HepG2 (cell line): ENCODE data around the gene OPN5. TPM values are rescaled to one million over a fixed set of nuclear protein-coding genes. Genes with fewer than 3 reads are reported as not detected.

ENCODE experiments used
- FOXA3 ChIP-seq: IDR thresholded peaks from 2 replicates; pipeline ENCODE4 v1.6.1; 2016; ENCODE audit warnings: missing genetic modification reagents, missing compliant biosample characterization
- RARA ChIP-seq: IDR thresholded peaks from 2 replicates; pipeline ENCODE4 v1.6.1; 2016; ENCODE audit warnings: missing genetic modification reagents, missing compliant biosample characterization
- RFX1 ChIP-seq: fragments of 450-650 bp; IDR thresholded peaks from 2 replicates; pipeline ENCODE4 v1.6.1; 2017
- SMC3 ChIP-seq: IDR thresholded peaks from 2 replicates; pipeline ENCODE4 v1.6.1; 2011; ENCODE audit warnings: low read length, improper control_type of control experiment
- ZBTB3 ChIP-seq: sonication (generic); formaldehyde crosslinking; IDR thresholded peaks from 2 replicates; pipeline ENCODE4 v1.4.0; 2020; ENCODE audit warnings: low read depth, mild to moderate bottlenecking, moderate library complexity, missing genetic modification reagents, borderline replicate concordance
- ZNF230 ChIP-seq: sonication (generic); formaldehyde crosslinking; IDR thresholded peaks from 2 replicates; pipeline ENCODE4 v1.4.0; 2020; ENCODE audit warnings: mild to moderate bottlenecking, missing genetic modification reagents
- ZNF234 ChIP-seq: sonication (generic); formaldehyde crosslinking; conservative IDR thresholded peaks from 2 replicates; pipeline ENCODE4 v1.5.1; 2020; ENCODE audit warnings: mild to moderate bottlenecking, missing genetic modification reagents
- polyA plus RNA-seq, 8 experiments: library from polyadenylated mRNA; depleted of rRNA in 3 of 8; stranded (reverse) in 7 of 8; unstranded in 1 of 8; fragments of >200 nt; fragmentation: Illumina TruSeq in 4 of 8; extraction: Trizol in 4 of 8; gene quantifications; 2 replicates each; pipeline versions ENCODE4 v1.2.1 to v1.2.3, GENCODE V29; 2011 to 2016; ENCODE audit warnings: low read depth in 4 of 8, missing spikeins in 1 of 8, mixed read lengths in 1 of 8; ENCODE audit not compliant: insufficient read depth in 1 of 8
- total RNA-seq, 5 experiments: library from RNA; depleted of rRNA; stranded (reverse); fragments of >200 nt; fragmentation: Illumina TruSeq; extraction: Trizol; gene quantifications; 2 replicates each; pipeline ENCODE4 v1.2.3, GENCODE V29; 2016; ENCODE audit warnings: low read depth in 1 of 5
- TF ChIP-seq, protein P1 (sequence below): sonication (generic); formaldehyde crosslinking; IDR thresholded peaks from 2 replicates; pipeline ENCODE4 v1.5.1; 2020; ENCODE audit warnings: mild to moderate bottlenecking, moderate library complexity, missing genetic modification reagents
- TF ChIP-seq, protein P2 (sequence below): sonication (generic); formaldehyde crosslinking; IDR thresholded peaks from 2 replicates; pipeline ENCODE4 v1.9.0; 2021; ENCODE audit warnings: missing genetic modification reagents, mild to moderate bottlenecking, borderline replicate concordance
- TF ChIP-seq, protein P3 (sequence below): sonication (generic); formaldehyde crosslinking; IDR thresholded peaks from 2 replicates; pipeline ENCODE4 v1.9.0; 2021; ENCODE audit warnings: missing genetic modification reagents, mild to moderate bottlenecking, borderline replicate concordance
- TF ChIP-seq, protein P4 (sequence below): sonication (generic); formaldehyde crosslinking; IDR thresholded peaks from 2 replicates; pipeline ENCODE4 v1.8.1; 2023; ENCODE audit warnings: mild to moderate bottlenecking, inconsistent platforms, moderate library complexity, missing genetic modification reagents, borderline replicate concordance
- TF ChIP-seq, protein P5 (sequence below): sonication (generic); formaldehyde crosslinking; conservative IDR thresholded peaks from 2 replicates; pipeline ENCODE4 v1.4.0; 2020; ENCODE audit warnings: missing genetic modification reagents
- TF ChIP-seq, protein P6 (sequence below), 2 experiments: sonication (generic) in 1 of 2; formaldehyde crosslinking in 1 of 2; IDR thresholded peaks; 2 replicates each; pipeline versions ENCODE4 v1.6.1 to v1.9.0; 2014 to 2022; ENCODE audit warnings: antibody characterized with exemption in 1 of 2, borderline replicate concordance in 1 of 2, inconsistent platforms in 1 of 2, low read depth in 1 of 2, missing genetic modification reagents in 1 of 2

Gene OPN5
- total and polyA plus RNA-seq, 2 of the 13 experiments (the other 11 are each of a cell fraction or from before 2014, with no cell fraction given): not detected

DNA sequence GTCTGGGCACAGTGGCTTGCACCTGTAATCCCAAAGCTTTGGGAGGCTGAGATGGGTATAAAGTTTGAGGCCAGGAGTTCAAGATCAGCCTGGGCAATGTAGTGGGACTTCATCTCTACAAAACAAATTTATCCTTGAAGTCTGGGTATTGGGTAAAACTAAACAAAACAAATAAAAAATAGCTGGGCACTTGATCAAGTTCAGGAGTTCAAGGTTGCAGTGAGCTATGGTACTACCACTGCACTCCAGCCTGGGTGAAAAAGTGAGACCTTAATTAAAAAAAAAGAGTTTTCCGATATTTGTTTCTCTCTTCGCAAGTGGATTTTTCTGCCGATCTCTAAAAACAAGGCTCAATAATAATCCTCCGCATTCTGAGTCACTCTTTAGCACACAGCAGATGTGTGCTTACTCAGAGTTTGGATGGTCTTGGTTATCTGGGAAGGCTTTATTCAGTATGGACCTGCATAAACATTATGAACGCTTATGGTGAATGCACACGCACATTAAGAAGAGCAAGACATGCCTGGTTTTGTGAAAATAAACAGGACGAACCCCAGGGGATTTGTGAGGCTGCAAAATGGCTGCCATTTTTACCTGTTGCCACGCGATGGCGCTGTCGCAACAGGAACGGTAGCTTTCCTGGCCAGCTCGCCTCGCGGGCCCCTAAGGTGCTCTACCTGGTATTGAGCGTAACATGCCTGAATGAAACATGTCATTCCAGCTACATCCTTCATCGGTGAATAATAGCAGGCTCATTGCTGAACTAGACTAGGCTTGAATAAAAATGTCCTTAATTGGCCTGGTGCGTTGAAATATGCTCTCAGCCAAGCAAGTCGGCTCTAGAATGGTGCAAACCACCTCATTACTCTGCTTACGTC lies 6.0 kb downstream of the OPN5 start (continued):
- TF ChIP-seq, protein P1, sequence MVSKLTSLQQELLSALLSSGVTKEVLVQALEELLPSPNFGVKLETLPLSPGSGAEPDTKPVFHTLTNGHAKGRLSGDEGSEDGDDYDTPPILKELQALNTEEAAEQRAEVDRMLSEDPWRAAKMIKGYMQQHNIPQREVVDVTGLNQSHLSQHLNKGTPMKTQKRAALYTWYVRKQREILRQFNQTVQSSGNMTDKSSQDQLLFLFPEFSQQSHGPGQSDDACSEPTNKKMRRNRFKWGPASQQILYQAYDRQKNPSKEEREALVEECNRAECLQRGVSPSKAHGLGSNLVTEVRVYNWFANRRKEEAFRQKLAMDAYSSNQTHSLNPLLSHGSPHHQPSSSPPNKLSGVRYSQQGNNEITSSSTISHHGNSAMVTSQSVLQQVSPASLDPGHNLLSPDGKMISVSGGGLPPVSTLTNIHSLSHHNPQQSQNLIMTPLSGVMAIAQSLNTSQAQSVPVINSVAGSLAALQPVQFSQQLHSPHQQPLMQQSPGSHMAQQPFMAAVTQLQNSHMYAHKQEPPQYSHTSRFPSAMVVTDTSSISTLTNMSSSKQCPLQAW: peak; percentile 64
- TF ChIP-seq ZNF230 (CRISPR knock-in tag) (no peak), ZNF234 (CRISPR knock-in tag) (no peak), RARA (CRISPR knock-in tag) (peak; percentile 31; the same call in 1 of the 2 replicates), RFX1 (no peak), FOXA3 (CRISPR knock-in tag) (peak; percentile 58), SMC3 (peak; percentile 88), ZBTB3 (CRISPR knock-in tag) (no peak)
- TF ChIP-seq, protein P2, sequence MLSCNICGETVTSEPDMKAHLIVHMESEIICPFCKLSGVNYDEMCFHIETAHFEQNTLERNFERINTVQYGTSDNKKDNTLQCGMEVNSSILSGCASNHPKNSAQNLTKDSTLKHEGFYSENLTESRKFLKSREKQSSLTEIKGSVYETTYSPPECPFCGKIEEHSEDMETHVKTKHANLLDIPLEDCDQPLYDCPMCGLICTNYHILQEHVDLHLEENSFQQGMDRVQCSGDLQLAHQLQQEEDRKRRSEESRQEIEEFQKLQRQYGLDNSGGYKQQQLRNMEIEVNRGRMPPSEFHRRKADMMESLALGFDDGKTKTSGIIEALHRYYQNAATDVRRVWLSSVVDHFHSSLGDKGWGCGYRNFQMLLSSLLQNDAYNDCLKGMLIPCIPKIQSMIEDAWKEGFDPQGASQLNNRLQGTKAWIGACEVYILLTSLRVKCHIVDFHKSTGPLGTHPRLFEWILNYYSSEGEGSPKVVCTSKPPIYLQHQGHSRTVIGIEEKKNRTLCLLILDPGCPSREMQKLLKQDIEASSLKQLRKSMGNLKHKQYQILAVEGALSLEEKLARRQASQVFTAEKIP: no peak
- TF ChIP-seq, protein P3, sequence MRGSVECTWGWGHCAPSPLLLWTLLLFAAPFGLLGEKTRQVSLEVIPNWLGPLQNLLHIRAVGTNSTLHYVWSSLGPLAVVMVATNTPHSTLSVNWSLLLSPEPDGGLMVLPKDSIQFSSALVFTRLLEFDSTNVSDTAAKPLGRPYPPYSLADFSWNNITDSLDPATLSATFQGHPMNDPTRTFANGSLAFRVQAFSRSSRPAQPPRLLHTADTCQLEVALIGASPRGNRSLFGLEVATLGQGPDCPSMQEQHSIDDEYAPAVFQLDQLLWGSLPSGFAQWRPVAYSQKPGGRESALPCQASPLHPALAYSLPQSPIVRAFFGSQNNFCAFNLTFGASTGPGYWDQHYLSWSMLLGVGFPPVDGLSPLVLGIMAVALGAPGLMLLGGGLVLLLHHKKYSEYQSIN (CRISPR knock-in tag): no peak
- TF ChIP-seq, protein P4, sequence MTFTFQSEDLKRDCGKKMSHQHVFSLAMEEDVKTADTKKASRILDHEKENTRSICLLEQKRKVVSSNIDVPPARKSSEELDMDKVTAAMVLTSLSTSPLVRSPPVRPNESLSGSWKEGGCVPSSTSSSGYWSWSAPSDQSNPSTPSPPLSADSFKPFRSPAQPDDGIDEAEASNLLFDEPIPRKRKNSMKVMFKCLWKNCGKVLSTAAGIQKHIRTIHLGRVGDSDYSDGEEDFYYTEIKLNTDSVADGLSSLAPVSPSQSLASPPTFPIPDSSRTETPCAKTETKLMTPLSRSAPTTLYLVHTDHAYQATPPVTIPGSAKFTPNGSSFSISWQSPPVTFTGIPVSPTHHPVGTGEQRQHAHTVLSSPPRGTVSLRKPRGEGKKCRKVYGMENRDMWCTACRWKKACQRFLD (CRISPR knock-in tag): no peak
- TF ChIP-seq, protein P5, sequence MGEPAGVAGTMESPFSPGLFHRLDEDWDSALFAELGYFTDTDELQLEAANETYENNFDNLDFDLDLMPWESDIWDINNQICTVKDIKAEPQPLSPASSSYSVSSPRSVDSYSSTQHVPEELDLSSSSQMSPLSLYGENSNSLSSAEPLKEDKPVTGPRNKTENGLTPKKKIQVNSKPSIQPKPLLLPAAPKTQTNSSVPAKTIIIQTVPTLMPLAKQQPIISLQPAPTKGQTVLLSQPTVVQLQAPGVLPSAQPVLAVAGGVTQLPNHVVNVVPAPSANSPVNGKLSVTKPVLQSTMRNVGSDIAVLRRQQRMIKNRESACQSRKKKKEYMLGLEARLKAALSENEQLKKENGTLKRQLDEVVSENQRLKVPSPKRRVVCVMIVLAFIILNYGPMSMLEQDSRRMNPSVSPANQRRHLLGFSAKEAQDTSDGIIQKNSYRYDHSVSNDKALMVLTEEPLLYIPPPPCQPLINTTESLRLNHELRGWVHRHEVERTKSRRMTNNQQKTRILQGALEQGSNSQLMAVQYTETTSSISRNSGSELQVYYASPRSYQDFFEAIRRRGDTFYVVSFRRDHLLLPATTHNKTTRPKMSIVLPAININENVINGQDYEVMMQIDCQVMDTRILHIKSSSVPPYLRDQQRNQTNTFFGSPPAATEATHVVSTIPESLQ (CRISPR knock-in tag): no peak
- TF ChIP-seq, protein P6, sequence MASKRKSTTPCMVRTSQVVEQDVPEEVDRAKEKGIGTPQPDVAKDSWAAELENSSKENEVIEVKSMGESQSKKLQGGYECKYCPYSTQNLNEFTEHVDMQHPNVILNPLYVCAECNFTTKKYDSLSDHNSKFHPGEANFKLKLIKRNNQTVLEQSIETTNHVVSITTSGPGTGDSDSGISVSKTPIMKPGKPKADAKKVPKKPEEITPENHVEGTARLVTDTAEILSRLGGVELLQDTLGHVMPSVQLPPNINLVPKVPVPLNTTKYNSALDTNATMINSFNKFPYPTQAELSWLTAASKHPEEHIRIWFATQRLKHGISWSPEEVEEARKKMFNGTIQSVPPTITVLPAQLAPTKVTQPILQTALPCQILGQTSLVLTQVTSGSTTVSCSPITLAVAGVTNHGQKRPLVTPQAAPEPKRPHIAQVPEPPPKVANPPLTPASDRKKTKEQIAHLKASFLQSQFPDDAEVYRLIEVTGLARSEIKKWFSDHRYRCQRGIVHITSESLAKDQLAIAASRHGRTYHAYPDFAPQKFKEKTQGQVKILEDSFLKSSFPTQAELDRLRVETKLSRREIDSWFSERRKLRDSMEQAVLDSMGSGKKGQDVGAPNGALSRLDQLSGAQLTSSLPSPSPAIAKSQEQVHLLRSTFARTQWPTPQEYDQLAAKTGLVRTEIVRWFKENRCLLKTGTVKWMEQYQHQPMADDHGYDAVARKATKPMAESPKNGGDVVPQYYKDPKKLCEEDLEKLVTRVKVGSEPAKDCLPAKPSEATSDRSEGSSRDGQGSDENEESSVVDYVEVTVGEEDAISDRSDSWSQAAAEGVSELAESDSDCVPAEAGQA (IDR thresholded peaks at IDR 0.05; ENCODE audit: low read depth): no peak
- TF ChIP-seq, protein P6 (CRISPR knock-in tag; IDR thresholded peaks at IDR 0.05; ENCODE audit: borderline replicate concordance): no peak
